ENCODE results near the gene MGAT4C.

DNA sequence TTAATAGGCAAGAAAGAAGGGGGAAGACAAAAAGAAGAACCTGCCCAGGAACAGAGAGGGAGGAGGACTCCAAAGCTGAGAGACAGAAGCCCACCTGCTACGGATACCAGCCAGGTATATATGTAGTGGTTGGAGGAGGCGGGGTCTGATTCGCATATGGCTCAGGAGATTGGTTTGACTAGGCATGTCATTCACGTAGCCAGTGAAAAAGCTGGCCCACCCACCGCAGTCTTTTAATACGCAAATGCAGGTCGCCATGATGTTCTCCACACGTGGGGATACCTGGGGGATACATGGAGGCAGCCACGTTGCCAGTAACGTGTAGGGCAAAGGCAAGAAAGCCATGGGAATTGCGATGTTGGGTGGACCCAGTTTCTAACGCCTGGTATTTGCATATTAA is 308.9 kb downstream of the MGAT4C start:
- no peak for TF ChIP-seq CTCF (IDR thresholded peaks at IDR 0.05)
- TF ChIP-seq POLR2A (IDR thresholded peaks at IDR 0.05) = no peak

All from lower leg skin (tissue), 3 donors.